Mucosa of descending colon (tissue), 3 donors: ENCODE data around the gene JMJD1C. TPM values are rescaled to one million over a fixed set of nuclear protein-coding genes. Genes with fewer than 3 reads are reported as not detected.
"Not testable (repeated sequence)": the region's sequence is repeated elsewhere in the genome, so short reads cannot be mapped to it uniquely, and the experiment has no call there.

Source experiments
- ATAC-seq: fragments of 200-7000 bp; cut with Tn5 transposase; one replicate; pipeline ENCODE4 v1.9.1; 2020; ENCODE audit warnings: mild to moderate bottlenecking, moderate library complexity
- DNase-seq, 3 donors: peaks; one replicate each; pipeline ENCODE4 v3.0.0-alpha.2; 2020
- H3K36me3 ChIP-seq: fragments of 200-600 bp; one replicate; pipeline ENCODE4 v1.8.0; 2021; ENCODE audit warnings: low read depth, mild to moderate bottlenecking
- H3K4me1 ChIP-seq: fragments of 200-600 bp; one replicate; pipeline ENCODE4 v1.8.0; 2021; ENCODE audit warnings: low read depth, mild to moderate bottlenecking
- H3K4me3 ChIP-seq: fragments of 200-600 bp; one replicate; pipeline ENCODE4 v1.8.0; 2021; ENCODE audit warnings: mild to moderate bottlenecking
- H3K9me3 ChIP-seq: fragments of 200-600 bp; one replicate; pipeline ENCODE4 v1.8.0; 2021; ENCODE audit warnings: mild to moderate bottlenecking
- intact Hi-C, 2 donors: fragments of 100-400 bp; cut with DNase I in 1 of 2; cut with micrococcal nuclease in 1 of 2; formaldehyde crosslinking; loops; one replicate each; pipeline versions ENCODE4 v1.11.0 to v1.11.1; 2022; cut with DNase I, micrococcal nuclease
- total RNA-seq, 3 donors: library from RNA; stranded (reverse); fragmentation: NEBNext Ultra II Directional in 2 of 3; extraction: Animal tissue kit (Norgen Biotek cat#: 25700) in 2 of 3; gene quantifications; one replicate each; pipeline versions ENCODE4 v1.2.1 to v1.2.4, GENCODE V29; 2021 to 2023
- TF ChIP-seq, protein P1 (sequence below): fragments of 200-600 bp; IDR thresholded peaks from one replicate; pipeline ENCODE4 v1.8.0; 2022; ENCODE audit warnings: antibody characterized with exemption, mild to moderate bottlenecking
- donor health status: DM: no; HTN: no; CAD: no; lungs with moderate emphysema.
- donor health status: DM: no; HTN: no; CAD: no.
- donor health status: DM: no; HTN: yes; CAD: no.

JMJD1C gene
- total RNA-seq, 3 donors from 2014 or later = 54.1 to 83.8 (median 82.1) TPM

DNA sequence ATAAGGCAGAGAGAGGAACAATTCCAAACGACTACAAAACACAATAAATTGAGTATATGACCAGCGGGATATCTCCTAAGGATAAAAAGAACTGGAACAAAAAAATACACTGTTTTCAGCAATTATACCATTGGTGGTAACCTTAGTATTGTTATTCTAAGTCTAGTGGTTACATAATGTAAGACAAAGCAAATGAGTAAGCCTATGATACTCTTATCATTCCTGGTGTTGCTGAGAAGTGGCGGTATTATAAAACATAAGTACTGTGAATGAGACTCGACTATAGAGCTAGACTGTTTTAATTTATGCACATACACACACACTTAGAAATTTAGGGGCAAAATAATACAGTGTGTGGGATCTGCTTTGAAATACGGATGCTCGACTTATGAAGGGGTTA, 225.0 kb downstream of the JMJD1C start:
- Histone ChIP-seq H3K4me3 (no peak overlapping the region), H3K4me1 (peaks cover 29% of the 10 kb centered on the region), H3K36me3 (no peaks in the 10 kb centered on the region), H3K9me3 (no peaks in the 10 kb centered on the region)
- intact Hi-C loops = no loop called here
- ATAC-seq (no peak), DNase-seq (no peak)
- TF ChIP-seq, protein P1, sequence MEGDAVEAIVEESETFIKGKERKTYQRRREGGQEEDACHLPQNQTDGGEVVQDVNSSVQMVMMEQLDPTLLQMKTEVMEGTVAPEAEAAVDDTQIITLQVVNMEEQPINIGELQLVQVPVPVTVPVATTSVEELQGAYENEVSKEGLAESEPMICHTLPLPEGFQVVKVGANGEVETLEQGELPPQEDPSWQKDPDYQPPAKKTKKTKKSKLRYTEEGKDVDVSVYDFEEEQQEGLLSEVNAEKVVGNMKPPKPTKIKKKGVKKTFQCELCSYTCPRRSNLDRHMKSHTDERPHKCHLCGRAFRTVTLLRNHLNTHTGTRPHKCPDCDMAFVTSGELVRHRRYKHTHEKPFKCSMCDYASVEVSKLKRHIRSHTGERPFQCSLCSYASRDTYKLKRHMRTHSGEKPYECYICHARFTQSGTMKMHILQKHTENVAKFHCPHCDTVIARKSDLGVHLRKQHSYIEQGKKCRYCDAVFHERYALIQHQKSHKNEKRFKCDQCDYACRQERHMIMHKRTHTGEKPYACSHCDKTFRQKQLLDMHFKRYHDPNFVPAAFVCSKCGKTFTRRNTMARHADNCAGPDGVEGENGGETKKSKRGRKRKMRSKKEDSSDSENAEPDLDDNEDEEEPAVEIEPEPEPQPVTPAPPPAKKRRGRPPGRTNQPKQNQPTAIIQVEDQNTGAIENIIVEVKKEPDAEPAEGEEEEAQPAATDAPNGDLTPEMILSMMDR = no peak

DNA sequence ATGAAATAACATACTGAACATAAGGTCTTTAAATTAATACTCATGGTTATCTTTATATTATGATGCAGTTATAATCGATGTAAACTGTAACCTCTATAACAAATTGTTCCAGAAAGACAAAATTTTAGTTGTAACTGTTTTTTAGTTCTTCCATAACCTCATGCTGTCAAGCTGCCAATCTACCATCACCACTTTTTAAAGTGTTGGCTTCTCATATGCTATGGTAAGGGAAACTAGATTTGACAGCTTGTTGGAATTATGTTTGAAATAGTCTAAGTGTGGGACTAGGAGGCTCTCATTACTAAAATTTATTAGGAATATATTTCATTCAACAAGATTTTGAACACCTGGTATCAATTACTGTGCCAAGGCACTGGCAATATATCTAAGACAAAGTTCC, 227.3 kb downstream of the JMJD1C start:
- H3K36me3 ChIP-seq = no peaks in the 10 kb centered on the region
- no peak overlapping the region for H3K4me3 ChIP-seq
- intact Hi-C loops = no loop called here
- H3K9me3 ChIP-seq = no peaks in the 10 kb centered on the region
- TF ChIP-seq, protein P1 = no peak
- DNase-seq (no peak), ATAC-seq (no peak)
- H3K4me1 ChIP-seq = peaks cover 30% of the 10 kb centered on the region

DNA sequence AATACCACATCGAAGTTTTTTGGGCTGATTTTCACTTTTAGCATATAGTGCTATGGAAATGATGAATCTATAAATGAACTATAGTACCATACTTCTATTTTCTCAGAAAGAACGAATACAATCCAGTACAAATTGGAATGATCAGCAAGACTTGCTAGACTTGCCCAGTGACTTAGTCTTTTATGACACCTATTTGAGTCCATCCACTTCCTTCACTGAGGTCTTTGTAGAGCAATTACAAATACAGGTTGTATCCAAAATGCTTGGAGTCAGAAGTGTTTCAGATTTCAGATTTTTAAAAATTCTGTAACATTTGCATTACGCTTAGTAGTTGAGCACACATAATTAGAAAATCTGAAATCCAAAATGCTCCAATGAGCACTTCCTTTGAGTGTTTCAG, 228.4 kb downstream of the JMJD1C start:
- H3K9me3 ChIP-seq = no peaks in the 10 kb centered on the region
- TF ChIP-seq, protein P1 = no peak
- DNase-seq (peak in 1 of 3 donors; percentile 72), ATAC-seq (peak; percentile 90)
- peaks cover 30% of the 10 kb centered on the region for H3K4me1 ChIP-seq
- no peaks in the 10 kb centered on the region for H3K36me3 ChIP-seq
- intact Hi-C loops = no loop called here
- no peak overlapping the region for H3K4me3 ChIP-seq

DNA sequence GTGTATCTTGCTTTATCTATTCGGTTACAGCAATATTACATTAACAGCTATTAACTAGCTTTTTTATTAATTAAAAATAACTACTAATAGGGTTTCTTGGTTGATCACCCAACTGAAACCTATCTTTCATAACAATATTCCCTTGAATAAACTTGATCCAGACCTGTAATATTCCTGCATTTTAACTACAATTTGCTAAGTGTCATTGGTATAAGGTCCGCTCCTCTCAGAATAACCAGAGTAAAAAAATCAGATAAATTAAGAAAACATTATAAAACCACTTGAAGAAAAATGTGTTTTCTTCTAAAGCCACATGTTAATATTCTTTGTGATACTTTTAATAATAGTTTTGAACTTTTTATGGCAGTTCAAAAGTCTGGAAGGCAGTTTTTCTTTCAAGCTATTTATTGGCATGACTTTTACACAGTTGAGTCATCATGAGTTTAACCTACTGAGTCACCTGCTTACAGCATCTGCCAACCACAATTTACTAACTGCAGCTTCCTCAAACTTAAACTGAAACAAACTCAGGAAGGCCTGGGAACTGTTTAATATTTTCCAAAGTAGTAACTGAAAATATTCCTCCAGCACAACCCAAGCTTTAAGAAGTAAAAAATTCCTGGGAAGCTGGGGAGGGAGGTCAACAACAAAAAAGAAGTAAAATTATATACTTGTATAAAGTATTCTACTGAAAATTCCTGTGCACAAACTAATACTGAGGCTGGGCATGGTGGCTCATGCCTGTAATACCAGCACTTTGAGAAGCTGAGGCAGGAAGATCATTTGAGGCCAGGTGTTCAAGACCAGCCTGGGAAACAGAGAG, 229.5 kb downstream of the JMJD1C start:
- peaks cover 26% of the 10 kb centered on the region for H3K4me1 ChIP-seq
- intact Hi-C loops = no loop called here
- TF ChIP-seq, protein P1 = no peak
- no peaks in the 10 kb centered on the region for H3K36me3 ChIP-seq
- peak; percentile 94 for ATAC-seq
- peak in 1 of 3 donors; percentile 52 for DNase-seq
- H3K4me3 ChIP-seq = no peak overlapping the region
- no peaks in the 10 kb centered on the region for H3K9me3 ChIP-seq

DNA sequence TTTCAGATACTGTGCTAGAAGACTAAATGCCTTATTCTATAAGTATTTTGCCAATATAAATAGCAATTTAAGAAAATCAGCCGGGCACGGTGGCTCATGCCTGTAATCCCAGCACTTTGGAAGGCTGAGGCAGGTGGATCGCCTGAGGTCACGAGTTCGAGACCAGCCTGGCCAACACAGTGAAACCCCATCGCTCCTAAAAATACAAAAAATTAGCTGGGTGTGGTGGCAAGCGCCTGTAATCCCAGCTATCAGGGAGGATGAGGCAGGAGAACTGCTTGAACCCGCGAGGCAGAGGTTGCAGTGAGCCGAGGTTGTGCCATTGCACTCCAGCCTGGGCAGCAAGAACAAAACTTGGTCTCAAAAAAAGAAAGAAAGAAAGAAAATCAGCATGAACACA, 230.6 kb downstream of the JMJD1C start:
- H3K36me3 ChIP-seq, H3K4me3 ChIP-seq, ATAC-seq, DNase-seq, intact Hi-C loops, H3K9me3 ChIP-seq: not testable (repeated sequence)
- peaks cover 16% of the 10 kb centered on the region for H3K4me1 ChIP-seq

DNA sequence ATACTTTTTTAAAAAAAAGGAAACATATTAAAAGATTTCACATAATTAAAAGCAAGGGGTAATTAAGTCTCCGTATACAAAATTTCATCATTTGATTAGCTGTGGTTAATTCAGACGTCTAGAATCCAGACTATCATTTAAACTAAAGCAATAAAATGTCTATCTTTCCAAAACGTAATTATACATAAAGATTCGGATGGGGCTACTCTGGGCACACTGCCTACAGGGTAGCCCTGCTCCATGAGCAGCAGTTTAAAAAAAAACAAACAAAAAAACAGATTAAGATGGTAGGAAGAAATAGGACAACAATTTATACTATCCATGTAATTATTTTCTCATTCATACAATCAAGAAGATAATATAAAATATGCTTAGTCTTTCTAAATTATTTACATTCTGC, 236.6 kb downstream of the JMJD1C start:
- H3K9me3 ChIP-seq = no peaks in the 10 kb centered on the region
- H3K36me3 ChIP-seq = no peaks in the 10 kb centered on the region
- no peak overlapping the region for H3K4me3 ChIP-seq
- TF ChIP-seq, protein P1 = no peak
- DNase-seq (no peak), ATAC-seq (no peak)
- intact Hi-C loops = no loop called here
- peaks cover 2% of the 10 kb centered on the region for H3K4me1 ChIP-seq
